Astrocyte of the spinal cord (primary cell): ENCODE measurements around the gene HDAC4.

Experiments used
- DNase-seq: peaks from one replicate; pipeline ENCODE4 v3.0.0; 2011; ENCODE audit warnings: low read depth, low spot score
- H3K4me3 ChIP-seq: 2 replicates; pipeline ENCODE4 v1.5.1; 2011; ENCODE audit warnings: low read depth, mild to moderate bottlenecking, low read length, moderate library complexity
- CTCF ChIP-seq: IDR thresholded peaks from 2 replicates; pipeline ENCODE4 v1.5.1; 2012; ENCODE audit warnings: low read depth, mild to moderate bottlenecking, low read length, inconsistent platforms
- in situ Hi-C: cut with HindIII; loops from 2 replicates; pipeline ENCODE4 v1.10.0; 2017; ENCODE audit warnings: low sequenced_read_pairs

HDAC4 gene

GRCh38 chr2:239084007-239084406, 316.8 kb downstream of the HDAC4 start:
- in situ Hi-C loops, result no loop called here
- H3K4me3 ChIP-seq, result no peak overlapping the region
- DNase-seq, result no peak
- TF ChIP-seq CTCF, result no peak

GRCh38 chr2:239082425-239082824, 318.4 kb downstream of the HDAC4 start:
- TF ChIP-seq CTCF, result no peak
- H3K4me3 ChIP-seq, result no peak overlapping the region
- in situ Hi-C loops, result no loop called here
- no peak for DNase-seq

GRCh38 chr2:239081622-239082021, 319.2 kb downstream of the HDAC4 start:
- no peak overlapping the region for H3K4me3 ChIP-seq
- in situ Hi-C loops, result no loop called here
- no peak for TF ChIP-seq CTCF
- no peak for DNase-seq

GRCh38 chr2:239081046-239081445, 319.8 kb downstream of the HDAC4 start:
- H3K4me3 ChIP-seq, result no peak overlapping the region
- in situ Hi-C loops, result no loop called here
- DNase-seq, result no peak
- no peak for TF ChIP-seq CTCF

- no peak for TF ChIP-seq CTCF
- in situ Hi-C loops, result no loop called here
- no peak for DNase-seq
- no peak overlapping the region for H3K4me3 ChIP-seq
Measured at GRCh38 chr2:239079671-239080294, 321.0 kb downstream of the HDAC4 start.

GRCh38 chr2:239078128-239078924, 322.5 kb downstream of the HDAC4 start:
- TF ChIP-seq CTCF, result no peak
- no peak for DNase-seq
- in situ Hi-C loops, result no loop called here
- no peak overlapping the region for H3K4me3 ChIP-seq
